ENCODE results near the gene GMEB2.
A peak's percentile ranks its signal among the peaks of the same experiment; 100 is the strongest.
"Not testable (repeated sequence)": the region's sequence is repeated elsewhere in the genome, so short reads cannot be mapped to it uniquely, and the experiment has no call there.

Gene GMEB2

GRCh38 chr20:63626424-63627128 is at the start of gene GMEB2:
Gene GMEB2 (minus strand): TSS chr20:63627101. CDS start chr20:63619397, 7,704 bp downstream.
- DNase-seq (ENCODE audit: low read depth): peak; percentile 54

DNA sequence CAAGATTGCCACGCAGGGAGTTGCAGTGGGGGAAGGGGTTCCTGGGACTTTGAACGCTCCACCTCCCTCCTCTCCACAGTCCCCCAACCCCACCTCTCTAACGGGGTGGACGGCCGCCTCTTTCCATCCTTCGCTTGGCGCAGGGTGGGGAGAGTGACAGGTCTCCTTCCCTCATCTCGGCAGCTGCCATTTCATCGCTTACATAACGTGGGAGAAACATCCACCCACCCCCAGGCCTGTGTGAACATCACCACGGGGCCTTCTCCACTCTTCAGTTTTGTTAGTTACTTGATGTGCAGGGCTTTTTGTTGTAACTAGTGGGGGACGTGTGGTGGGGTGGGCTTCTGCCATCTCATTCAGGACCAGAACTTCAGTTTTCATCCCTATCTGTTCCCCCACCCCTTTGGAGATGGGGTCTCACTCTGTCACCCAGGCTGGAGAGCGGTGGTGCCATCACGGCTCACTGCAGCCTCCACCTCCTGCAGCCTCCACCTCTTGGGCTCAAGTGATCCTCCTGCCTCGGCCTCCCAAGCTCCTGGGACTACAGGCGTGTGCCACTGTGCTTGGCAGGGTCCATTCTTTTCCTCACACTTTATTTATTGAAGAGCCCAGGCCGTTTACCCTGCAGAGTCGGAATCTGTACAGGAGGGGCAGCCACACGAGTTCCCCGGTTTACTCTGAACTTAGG is 48.9 kb upstream of the GMEB2 start:
- DNase-seq (ENCODE audit: low read depth): no peak

GRCh38 chr20:63673951-63674350 is 47.0 kb upstream of the GMEB2 start:
- no peak for DNase-seq (ENCODE audit: low read depth)

DNA sequence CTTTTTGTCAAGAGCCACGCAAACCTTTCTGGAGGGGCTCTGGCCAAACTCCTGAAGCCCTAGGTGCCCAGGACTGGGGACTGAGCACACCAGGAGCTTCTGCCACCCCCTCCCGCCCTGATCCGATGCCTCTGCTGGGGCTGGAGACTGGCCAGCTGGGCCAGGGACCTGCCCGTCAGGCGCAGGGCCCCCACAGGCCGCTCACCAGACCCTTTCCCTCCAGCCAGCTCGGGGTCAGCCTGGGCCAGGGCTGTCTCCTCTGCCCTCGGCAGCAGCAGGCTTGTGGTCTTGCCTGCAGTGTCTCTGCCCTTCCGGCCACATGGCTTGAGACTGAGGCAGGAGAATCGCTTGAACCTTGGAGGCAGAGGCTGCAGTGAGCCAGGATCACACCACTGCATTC is 45.8 kb upstream of the GMEB2 start:
- DNase-seq (ENCODE audit: low read depth): no peak

GRCh38 chr20:63671695-63672094 is 44.8 kb upstream of the GMEB2 start:
- DNase-seq (ENCODE audit: low read depth): not testable (repeated sequence)

DNA sequence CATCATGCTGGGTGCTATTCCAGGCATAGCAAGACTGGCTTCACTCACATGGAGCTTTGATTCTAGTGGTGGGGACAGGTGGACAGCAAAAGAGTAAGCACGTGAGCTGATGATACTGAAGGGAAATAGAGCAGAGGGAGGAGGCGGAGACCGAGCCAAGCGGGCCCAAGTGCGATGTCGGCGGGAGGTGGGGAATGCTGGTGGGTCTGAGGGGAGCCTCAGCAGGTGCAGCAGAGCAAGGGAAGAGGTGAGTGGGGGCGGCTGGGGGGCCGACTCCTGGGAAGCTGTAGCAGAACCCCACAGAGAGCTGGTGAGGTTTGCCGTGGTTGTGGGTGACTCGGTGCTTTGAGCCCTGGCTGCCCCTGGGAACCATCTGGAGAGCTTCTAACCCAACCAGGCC is 41.5 kb upstream of the GMEB2 start:
- no peak for DNase-seq (ENCODE audit: low read depth)

DNA sequence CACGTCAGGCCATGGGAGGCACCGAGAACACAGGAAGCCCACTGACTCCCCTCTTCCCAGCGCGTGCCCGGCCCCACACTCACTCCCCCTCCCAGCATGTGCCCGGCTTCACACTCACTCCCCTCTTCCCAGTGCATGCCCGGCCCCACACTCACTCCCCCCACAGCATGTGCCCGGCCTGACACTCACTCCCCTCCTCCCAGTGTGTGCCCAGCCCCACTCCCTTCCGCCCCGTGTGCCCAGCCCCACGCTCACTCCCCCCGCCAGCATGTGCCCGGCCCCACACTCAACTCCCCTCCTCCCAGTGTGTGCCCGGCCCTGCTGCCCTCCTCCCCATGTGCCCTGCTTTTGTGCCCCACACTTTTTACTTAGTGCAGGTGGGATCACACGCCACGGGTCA is 41.0 kb upstream of the GMEB2 start:
- no peak for DNase-seq (ENCODE audit: low read depth)

- no peak for DNase-seq (ENCODE audit: low read depth)
These were observed 38.8 kb upstream of the GMEB2 start for GRCh38 chr20:63665708-63666107.

GRCh38 chr20:63664861-63665594 is 38.1 kb upstream of the GMEB2 start:
- no peak for DNase-seq (ENCODE audit: low read depth)

GRCh38 chr20:63664143-63664851 is 37.4 kb upstream of the GMEB2 start:
- no peak for DNase-seq (ENCODE audit: low read depth)

GRCh38 chr20:63663332-63664066 is 36.6 kb upstream of the GMEB2 start:
- DNase-seq (ENCODE audit: low read depth): no peak

DNA sequence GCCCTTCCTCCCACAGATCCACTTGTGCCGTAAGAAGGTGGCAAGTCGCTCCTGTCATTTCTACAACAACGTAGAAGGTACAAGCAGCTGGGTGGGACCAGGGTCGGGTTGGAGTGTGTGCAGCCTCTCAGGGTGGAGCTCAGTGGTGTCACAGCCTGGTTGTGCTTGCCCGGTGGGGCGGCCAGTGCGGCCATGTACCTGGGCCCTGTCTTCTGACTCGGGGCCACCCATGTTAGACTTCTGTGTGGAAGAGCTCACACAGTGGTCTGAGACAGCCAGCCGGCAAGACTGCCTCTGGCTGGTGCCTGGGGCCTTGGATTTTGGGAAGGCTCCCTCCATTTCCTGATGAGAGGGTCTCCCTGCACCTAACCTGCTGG is 35.9 kb upstream of the GMEB2 start:
- DNase-seq (ENCODE audit: low read depth): no peak

DNA sequence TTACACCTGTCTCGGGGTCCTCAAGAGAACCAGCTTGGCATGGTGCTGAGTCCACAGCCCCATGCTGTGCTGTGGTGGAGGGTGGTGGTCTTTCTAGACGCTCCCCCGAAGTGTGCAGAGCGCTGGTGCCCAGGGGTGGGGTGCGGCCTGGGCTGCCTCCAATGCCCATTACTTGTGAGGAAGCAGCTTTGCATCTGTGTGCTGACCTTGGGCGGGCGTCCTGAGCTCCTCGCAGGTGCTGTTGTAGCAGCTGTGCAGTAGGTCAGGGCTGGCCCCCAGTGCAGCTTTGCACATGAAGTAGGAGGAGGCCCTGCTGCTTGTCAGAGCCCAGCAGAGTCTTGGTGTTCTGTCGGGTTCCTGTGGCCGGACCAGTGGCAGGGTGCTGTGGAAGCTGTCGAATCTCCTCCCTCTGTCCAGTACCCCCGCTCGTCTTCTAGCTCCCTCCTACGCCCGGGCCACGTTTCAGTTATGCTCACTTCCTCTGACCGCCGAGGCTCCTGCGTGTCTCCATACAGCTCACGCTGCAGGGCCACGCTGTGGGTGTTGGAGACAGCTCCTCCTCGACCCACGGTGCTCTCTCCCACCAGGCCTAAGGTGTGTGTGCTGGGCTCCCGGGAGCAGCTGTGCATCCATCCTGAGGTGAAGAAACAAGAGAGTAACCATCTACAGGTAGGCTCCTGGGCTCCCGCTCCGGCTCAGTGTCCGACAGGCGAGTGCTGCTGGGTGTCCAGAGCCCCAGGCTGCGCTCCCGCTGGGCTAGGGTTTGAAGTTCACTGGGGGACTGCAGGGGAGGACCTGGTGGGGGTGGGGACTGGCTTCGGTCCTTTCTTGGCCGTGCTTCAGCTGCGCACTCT is 35.3 kb upstream of the GMEB2 start:
- DNase-seq (ENCODE audit: low read depth): no peak

GRCh38 chr20:63661108-63661507 is 34.2 kb upstream of the GMEB2 start:
- DNase-seq (ENCODE audit: low read depth): no peak

DNA sequence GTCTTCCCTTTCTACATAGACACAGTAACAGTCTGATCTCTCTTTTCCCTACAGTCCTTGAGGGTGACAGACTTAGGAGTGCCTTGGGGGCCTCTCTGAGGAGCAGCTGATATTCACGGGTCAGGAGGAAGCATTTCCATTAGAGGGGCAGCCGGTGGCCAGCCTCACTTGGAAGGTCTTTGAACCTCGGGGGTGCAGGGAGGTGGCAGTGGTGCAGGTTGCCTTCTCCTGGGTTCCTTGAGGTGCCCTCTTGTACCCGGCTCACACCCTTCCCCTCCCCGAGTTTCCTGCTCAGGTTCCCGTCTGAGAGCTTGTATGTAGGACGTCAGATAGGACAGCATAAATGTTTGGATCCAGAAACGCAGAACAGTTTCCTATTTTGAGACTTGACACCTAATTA is 33.7 kb upstream of the GMEB2 start:
- DNase-seq (ENCODE audit: low read depth): no peak

GRCh38 chr20:63660174-63660573 is 33.3 kb upstream of the GMEB2 start:
- DNase-seq (ENCODE audit: low read depth): not testable (repeated sequence)

GRCh38 chr20:63659370-63659769 is 32.5 kb upstream of the GMEB2 start:
- DNase-seq (ENCODE audit: low read depth): no peak

GRCh38 chr20:63658749-63659187 is 31.9 kb upstream of the GMEB2 start:
- peak; percentile 44 for DNase-seq (ENCODE audit: low read depth)

GRCh38 chr20:63657937-63658748 is 31.2 kb upstream of the GMEB2 start, which contains the start of gene RTEL1:
Gene RTEL1 (plus strand): TSS chr20:63658312. CDS start chr20:63659403, 1,091 bp downstream.
- peak; percentile 82 for DNase-seq (ENCODE audit: low read depth)
